ENCODE measurements around the gene SPPL3.

DNA sequence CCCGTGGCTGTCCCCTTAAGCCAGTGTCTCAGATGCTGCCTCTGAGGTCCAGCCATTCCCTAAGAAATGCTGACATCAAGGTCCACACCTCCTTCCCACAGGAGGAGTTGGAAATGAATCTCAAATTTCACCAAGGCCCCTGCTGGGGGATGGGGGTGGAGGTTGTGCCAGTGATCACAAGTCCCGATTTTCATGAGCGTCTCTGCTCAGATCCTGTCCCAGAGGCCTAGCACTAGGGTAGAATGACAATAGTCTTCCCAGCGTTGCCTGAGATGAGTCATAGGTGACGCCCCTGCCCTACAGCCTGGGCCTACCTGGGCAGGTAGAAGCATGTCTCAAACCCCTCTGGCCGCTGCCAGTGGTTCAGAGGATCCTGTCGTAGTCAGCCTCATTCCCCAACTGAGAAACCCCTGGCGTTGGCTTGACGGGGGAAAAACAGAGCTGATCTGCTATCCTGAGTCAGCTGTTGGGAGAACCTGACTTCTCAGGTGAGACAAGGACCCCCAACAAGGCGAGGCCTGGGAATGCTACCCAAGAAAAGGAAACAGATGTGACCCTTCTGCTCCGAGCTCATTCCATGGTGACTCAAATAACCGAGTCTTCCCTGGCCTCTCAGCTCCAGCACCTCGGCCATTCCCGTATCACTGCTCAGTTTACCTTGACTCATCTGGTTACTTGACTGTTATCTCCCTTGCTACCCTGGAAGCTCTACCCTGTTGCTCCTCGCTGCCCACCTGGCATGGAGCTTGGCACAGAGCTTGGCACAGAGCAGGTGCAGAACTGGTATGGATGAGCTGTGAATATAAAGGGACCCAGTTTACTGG is 21.8 kb upstream of the SPPL3 start:
- TF ChIP-seq CTCF (IDR thresholded peaks at IDR 0.05; ENCODE audit: insufficient read depth, low read length): no peak
- no peak for TF ChIP-seq POLR2AphosphoS5 (IDR thresholded peaks at IDR 0.05; ENCODE audit: low read depth)

Measured in HL-60 (cell line).